ENCODE measurements around the gene TRAK1.

GRCh38 chr3:42173307-42173706 lies 82.2 kb downstream of the TRAK1 start:
- TF ChIP-seq TAF1 (IDR thresholded peaks at IDR 0.05; ENCODE audit: borderline replicate concordance, low read depth, low read length) (no peak), POLR2A (IDR thresholded peaks at IDR 0.05; ENCODE audit: low read depth, low read length) (no peak), POLR2AphosphoS5 (IDR thresholded peaks at IDR 0.05; ENCODE audit: low read depth, low read length) (no peak)
